ENCODE data around the gene THRB. TPM values are rescaled to one million over a fixed set of nuclear protein-coding genes. Genes with fewer than 3 reads are reported as not detected.

The THRB gene
- total and polyA plus RNA-seq, 9 of the 15 experiments (the other 6 are each of a cell fraction or from before 2014, with no cell fraction given): 1.7 to 14.9 (median 6.9) TPM

- no peak for TF ChIP-seq CHD7 (IDR thresholded peaks at IDR 0.05; ENCODE audit: low read depth, low read length)
- no peak for TF ChIP-seq ZNF589 (CRISPR knock-in tag; IDR thresholded peaks at IDR 0.05; ENCODE audit: low read depth)
- TF ChIP-seq GATAD2B (IDR thresholded peaks at IDR 0.05; ENCODE audit: borderline replicate concordance): peak; percentile 84
- TF ChIP-seq, protein P1, sequence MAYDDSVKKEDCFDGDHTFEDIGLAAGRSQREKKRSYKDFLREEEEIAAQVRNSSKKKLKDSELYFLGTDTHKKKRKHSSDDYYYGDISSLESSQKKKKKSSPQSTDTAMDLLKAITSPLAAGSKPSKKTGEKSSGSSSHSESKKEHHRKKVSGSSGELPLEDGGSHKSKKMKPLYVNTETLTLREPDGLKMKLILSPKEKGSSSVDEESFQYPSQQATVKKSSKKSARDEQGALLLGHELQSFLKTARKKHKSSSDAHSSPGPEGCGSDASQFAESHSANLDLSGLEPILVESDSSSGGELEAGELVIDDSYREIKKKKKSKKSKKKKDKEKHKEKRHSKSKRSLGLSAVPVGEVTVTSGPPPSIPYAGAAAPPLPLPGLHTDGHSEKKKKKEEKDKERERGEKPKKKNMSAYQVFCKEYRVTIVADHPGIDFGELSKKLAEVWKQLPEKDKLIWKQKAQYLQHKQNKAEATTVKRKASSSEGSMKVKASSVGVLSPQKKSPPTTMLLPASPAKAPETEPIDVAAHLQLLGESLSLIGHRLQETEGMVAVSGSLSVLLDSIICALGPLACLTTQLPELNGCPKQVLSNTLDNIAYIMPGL (CRISPR knock-in tag; IDR thresholded peaks at IDR 0.05): no peak
- no peak; the same call in 1 of the 2 replicates for TF ChIP-seq SP1 (CRISPR knock-in tag; IDR thresholded peaks at IDR 0.05)
- TF ChIP-seq EZH2 (IDR thresholded peaks at IDR 0.05; ENCODE audit: borderline replicate concordance, low read depth, low read length): no peak
- TF ChIP-seq, protein P2, sequence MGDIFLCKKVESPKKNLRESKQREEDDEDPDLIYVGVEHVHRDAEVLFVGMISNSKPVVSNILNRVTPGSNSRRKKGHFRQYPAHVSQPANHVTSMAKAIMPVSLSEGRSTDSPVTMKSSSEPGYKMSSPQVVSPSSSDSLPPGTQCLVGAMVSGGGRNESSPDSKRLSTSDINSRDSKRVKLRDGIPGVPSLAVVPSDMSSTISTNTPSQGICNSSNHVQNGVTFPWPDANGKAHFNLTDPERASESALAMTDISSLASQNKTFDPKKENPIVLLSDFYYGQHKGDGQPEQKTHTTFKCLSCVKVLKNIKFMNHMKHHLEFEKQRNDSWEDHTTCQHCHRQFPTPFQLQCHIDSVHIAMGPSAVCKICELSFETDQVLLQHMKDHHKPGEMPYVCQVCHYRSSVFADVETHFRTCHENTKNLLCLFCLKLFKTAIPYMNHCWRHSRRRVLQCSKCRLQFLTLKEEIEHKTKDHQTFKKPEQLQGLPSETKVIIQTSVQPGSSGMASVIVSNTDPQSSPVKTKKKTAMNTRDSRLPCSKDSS (IDR thresholded peaks at IDR 0.05; ENCODE audit: low read depth, partially characterized antibody): no peak
- no peak for TF ChIP-seq CBX2 (IDR thresholded peaks at IDR 0.05; ENCODE audit: insufficient read depth, low read length, poor library complexity, severe bottlenecking)
- no peak for TF ChIP-seq SAP30 (IDR thresholded peaks at IDR 0.05; ENCODE audit: borderline replicate concordance, insufficient read depth, low read depth, low read length, poor library complexity, severe bottlenecking)
- TF ChIP-seq, protein P3, sequence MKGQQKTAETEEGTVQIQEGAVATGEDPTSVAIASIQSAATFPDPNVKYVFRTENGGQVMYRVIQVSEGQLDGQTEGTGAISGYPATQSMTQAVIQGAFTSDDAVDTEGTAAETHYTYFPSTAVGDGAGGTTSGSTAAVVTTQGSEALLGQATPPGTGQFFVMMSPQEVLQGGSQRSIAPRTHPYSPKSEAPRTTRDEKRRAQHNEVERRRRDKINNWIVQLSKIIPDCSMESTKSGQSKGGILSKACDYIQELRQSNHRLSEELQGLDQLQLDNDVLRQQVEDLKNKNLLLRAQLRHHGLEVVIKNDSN (CRISPR knock-in tag; IDR thresholded peaks at IDR 0.05): no peak
These were observed 26.9 kb upstream of the THRB start (continued) for GRCh38 chr3:24521420-24522145.

Measured in K562 (cell line).